ENCODE data around the gene SRL. TPM values are rescaled to one million over a fixed set of nuclear protein-coding genes. Genes with fewer than 3 reads are reported as not detected.

The SRL gene
- polyA plus RNA-seq, 3 donors from 2014 or later, result not detected

GRCh38 chr16:4194661-4195060 is 47.2 kb downstream of the SRL start:
- Mint-ChIP-seq H3K27me3 (ENCODE audit: low read depth in 3 of 3) (no peaks in the 10 kb centered on the region), H3K36me3 (no peaks in the 10 kb centered on the region), H3K4me1 (no peaks in the 10 kb centered on the region), H3K4me3 (no peak overlapping the region), H3K9me3 (no peaks in the 10 kb centered on the region), H3K27ac (no peak overlapping the region)
- no peak for DNase-seq

GRCh38 chr16:4193920-4194319 is 48.0 kb downstream of the SRL start:
- Mint-ChIP-seq H3K9me3 (no peaks in the 10 kb centered on the region), H3K36me3 (no peaks in the 10 kb centered on the region), H3K4me1 (no peaks in the 10 kb centered on the region), H3K27ac (no peak overlapping the region), H3K27me3 (ENCODE audit: low read depth in 3 of 3) (no peaks in the 10 kb centered on the region), H3K4me3 (no peak overlapping the region)
- no peak for DNase-seq

GRCh38 chr16:4192206-4192605 is 49.7 kb downstream of the SRL start:
- H3K9me3 Mint-ChIP-seq, result no peaks in the 10 kb centered on the region
- no peaks in the 10 kb centered on the region for H3K36me3 Mint-ChIP-seq
- no peak overlapping the region for H3K4me3 Mint-ChIP-seq
- no peaks in the 10 kb centered on the region for H3K27me3 Mint-ChIP-seq (ENCODE audit: low read depth in 3 of 3)
- DNase-seq, result no peak
- no peak overlapping the region for H3K27ac Mint-ChIP-seq
- H3K4me1 Mint-ChIP-seq, result no peaks in the 10 kb centered on the region

- Mint-ChIP-seq H3K4me3 (no peak overlapping the region), H3K4me1 (no peaks in the 10 kb centered on the region), H3K36me3 (no peaks in the 10 kb centered on the region), H3K27ac (no peak overlapping the region), H3K9me3 (no peaks in the 10 kb centered on the region), H3K27me3 (ENCODE audit: low read depth in 3 of 3) (no peaks in the 10 kb centered on the region)
- DNase-seq, result no peak
Measured at GRCh38 chr16:4190712-4191333, 51.1 kb downstream of the SRL start.

- H3K27me3 Mint-ChIP-seq (ENCODE audit: low read depth in 3 of 3), result peaks cover 0 to 2% (median under 1%) of the 10 kb centered on the region in 3 donors
- H3K27ac Mint-ChIP-seq, result no peak overlapping the region
Measured at GRCh38 chr16:4190086-4190485, 51.8 kb downstream of the SRL start.

GRCh38 chr16:4184038-4184702 is 57.7 kb downstream of the SRL start:
- peak overlapping the region in 1 of 6 donors; percentile 74 for H3K27ac Mint-ChIP-seq

More at GRCh38 chr16:4190086-4190485, 51.8 kb downstream of the SRL start:
- no peaks in the 10 kb centered on the region for H3K9me3 Mint-ChIP-seq
- H3K4me3 Mint-ChIP-seq, result no peak overlapping the region
- H3K36me3 Mint-ChIP-seq, result no peaks in the 10 kb centered on the region
- no peaks in the 10 kb centered on the region for H3K4me1 Mint-ChIP-seq
- DNase-seq, result no peak

GRCh38 chr16:4183237-4184037 is 58.4 kb downstream of the SRL start:
- Mint-ChIP-seq H3K4me3 (peak overlapping the region; percentile 69 to 83 (median 79)), H3K9me3 (no peaks in the 10 kb centered on the region), H3K4me1 (peaks cover 6 to 9% of the 10 kb centered on the region in 2 donors), H3K36me3 (no peaks in the 10 kb centered on the region), H3K27me3 (ENCODE audit: low read depth in 3 of 3) (peaks cover 6 to 8% (median 8%) of the 10 kb centered on the region in 3 donors), H3K27ac (peak overlapping the region; percentile 30 to 74 (median 58))
- DNase-seq, result peak; percentile 89 to 91 (median 91)

More at GRCh38 chr16:4184038-4184702, 57.7 kb downstream of the SRL start:
- Mint-ChIP-seq H3K4me3 (peak overlapping the region; percentile 78 to 92 (median 88)), H3K4me1 (peaks cover 6 to 9% of the 10 kb centered on the region in 2 donors), H3K9me3 (no peaks in the 10 kb centered on the region), H3K36me3 (no peaks in the 10 kb centered on the region), H3K27me3 (ENCODE audit: low read depth in 3 of 3) (peaks cover 6 to 8% (median 8%) of the 10 kb centered on the region in 3 donors)
- no peak for DNase-seq

- peaks cover 6 to 9% of the 10 kb centered on the region in 2 donors for H3K4me1 Mint-ChIP-seq
- peak overlapping the region; percentile 69 to 83 (median 79) for H3K4me3 Mint-ChIP-seq
- no peak for DNase-seq
- H3K36me3 Mint-ChIP-seq, result no peaks in the 10 kb centered on the region
- H3K27ac Mint-ChIP-seq, result peak overlapping the region in 5 of 6 donors; percentile 30 to 61 (median 57)
- H3K27me3 Mint-ChIP-seq (ENCODE audit: low read depth in 3 of 3), result peaks cover 8 to 9% (median 8%) of the 10 kb centered on the region in 3 donors
- no peaks in the 10 kb centered on the region for H3K9me3 Mint-ChIP-seq
Measured at GRCh38 chr16:4182581-4183236, 59.2 kb downstream of the SRL start.

- H3K27ac Mint-ChIP-seq, result no peak overlapping the region
Measured at GRCh38 chr16:4180511-4180910, 61.4 kb downstream of the SRL start.

GRCh38 chr16:4179763-4180260 is 62.1 kb downstream of the SRL start:
- Mint-ChIP-seq H3K4me3 (no peak overlapping the region), H3K36me3 (peaks cover 0 to 4% (median 0%) of the 10 kb centered on the region in 3 donors), H3K27ac (no peak overlapping the region), H3K9me3 (no peaks in the 10 kb centered on the region), H3K27me3 (ENCODE audit: low read depth in 3 of 3) (peaks cover 6 to 9% (median 6%) of the 10 kb centered on the region in 3 donors), H3K4me1 (peaks cover 3 to 8% of the 10 kb centered on the region in 2 donors)
- no peak for DNase-seq

More at GRCh38 chr16:4180511-4180910, 61.4 kb downstream of the SRL start:
- Mint-ChIP-seq H3K4me1 (peaks cover 6 to 9% of the 10 kb centered on the region in 2 donors), H3K9me3 (no peaks in the 10 kb centered on the region), H3K36me3 (peaks cover 0 to 4% (median 0%) of the 10 kb centered on the region in 3 donors), H3K27me3 (ENCODE audit: low read depth in 3 of 3) (peaks cover 8 to 11% (median 9%) of the 10 kb centered on the region in 3 donors), H3K4me3 (no peak overlapping the region)
- no peak for DNase-seq

- H3K36me3 Mint-ChIP-seq, result peaks cover 0 to 4% (median 0%) of the 10 kb centered on the region in 3 donors
- peaks cover 2 to 6% (median 3%) of the 10 kb centered on the region in 3 donors for H3K27me3 Mint-ChIP-seq (ENCODE audit: low read depth in 3 of 3)
- no peak for DNase-seq
- no peaks in the 10 kb centered on the region for H3K9me3 Mint-ChIP-seq
- H3K4me1 Mint-ChIP-seq, result peaks cover 0 to 5% of the 10 kb centered on the region in 2 donors
- H3K27ac Mint-ChIP-seq, result no peak overlapping the region
- no peak overlapping the region for H3K4me3 Mint-ChIP-seq
Measured at GRCh38 chr16:4179020-4179419, 62.9 kb downstream of the SRL start.

GRCh38 chr16:4178468-4179010 is 63.3 kb downstream of the SRL start:
- Mint-ChIP-seq H3K27me3 (ENCODE audit: low read depth in 3 of 3) (peaks cover 2 to 6% (median 3%) of the 10 kb centered on the region in 3 donors), H3K36me3 (peaks cover 0 to 4% (median 0%) of the 10 kb centered on the region in 3 donors), H3K27ac (no peak overlapping the region), H3K9me3 (no peaks in the 10 kb centered on the region), H3K4me3 (no peak overlapping the region), H3K4me1 (peaks cover 0 to 5% of the 10 kb centered on the region in 2 donors)
- no peak for DNase-seq

- Mint-ChIP-seq H3K27me3 (ENCODE audit: low read depth in 3 of 3) (peaks cover 0 to 3% (median 3%) of the 10 kb centered on the region in 3 donors), H3K27ac (no peak overlapping the region), H3K4me3 (no peak overlapping the region), H3K9me3 (no peaks in the 10 kb centered on the region), H3K4me1 (peaks cover 0 to 3% of the 10 kb centered on the region in 2 donors), H3K36me3 (peaks cover 0 to 10% (median 0%) of the 10 kb centered on the region in 3 donors)
- no peak for DNase-seq
Measured at GRCh38 chr16:4176906-4177417, 64.9 kb downstream of the SRL start.

Measured in immature natural killer cell (primary cell).